GM19238 (cell line): ENCODE results near the gene EVA1A.

Experiments used
- DNase-seq: peaks from one replicate; pipeline ENCODE4 v3.0.0; 2011; ENCODE audit warnings: low spot score; ENCODE audit not compliant: insufficient read length

Gene EVA1A

GRCh38 chr2:75518638-75519465, 41.9 kb downstream of the EVA1A start:
- DNase-seq: no peak

GRCh38 chr2:75517547-75518230, 43.0 kb downstream of the EVA1A start:
- no peak for DNase-seq

GRCh38 chr2:75516378-75517360, 44.1 kb downstream of the EVA1A start:
- DNase-seq: no peak

- no peak for DNase-seq
Observed at GRCh38 chr2:75515584-75516368, 45.0 kb downstream of the EVA1A start.

- no peak for DNase-seq
Observed at GRCh38 chr2:75513616-75514170, 47.0 kb downstream of the EVA1A start.

- DNase-seq: no peak
Observed at GRCh38 chr2:75512455-75513212, 48.1 kb downstream of the EVA1A start.

GRCh38 chr2:75506101-75506697, 54.5 kb downstream of the EVA1A start:
- no peak for DNase-seq

GRCh38 chr2:75505012-75505411, 55.7 kb downstream of the EVA1A start:
- no peak for DNase-seq

GRCh38 chr2:75503048-75503607, 57.6 kb downstream of the EVA1A start:
- DNase-seq: no peak

- DNase-seq: no peak
Observed at GRCh38 chr2:75500633-75501032, 60.1 kb downstream of the EVA1A start.

- DNase-seq: no peak
Observed at GRCh38 chr2:75499534-75499933, 61.2 kb downstream of the EVA1A start.

GRCh38 chr2:75498907-75499306, 61.8 kb downstream of the EVA1A start:
- DNase-seq: no peak

GRCh38 chr2:75497256-75497655, 63.5 kb downstream of the EVA1A start:
- no peak for DNase-seq

GRCh38 chr2:75495862-75496261, 64.9 kb downstream of the EVA1A start:
- no peak for DNase-seq

- DNase-seq: no peak
Observed at GRCh38 chr2:75494137-75494769, 66.5 kb downstream of the EVA1A start.

GRCh38 chr2:75493230-75493629, 67.5 kb downstream of the EVA1A start:
- no peak for DNase-seq

GRCh38 chr2:75491129-75491753, 69.5 kb downstream of the EVA1A start:
- no peak for DNase-seq

- no peak for DNase-seq
Observed at GRCh38 chr2:75489721-75490120, 71.0 kb downstream of the EVA1A start.
